Ovary (tissue), 9 donors: Measurements from ENCODE around the gene HOXB3. TPM values are rescaled to one million over a fixed set of nuclear protein-coding genes. Genes with fewer than 3 reads are reported as not detected.

Experiments
- DNase-seq, 5 donors: peaks; one replicate each; pipeline ENCODE4 v3.0.0-alpha.2; 2019 to 2020
- H3K27ac ChIP-seq, 2 donors: fragments of 200-600 bp; one replicate each; pipeline versions ENCODE4 v1.5.1 to v1.8.0; 2019 to 2022
- H3K27me3 ChIP-seq: fragments of 200-600 bp; one replicate; pipeline ENCODE4 v1.8.0; 2022
- H3K36me3 ChIP-seq: fragments of 200-600 bp; sonication (generic); one replicate; pipeline ENCODE4 v1.5.1; 2019
- H3K4me1 ChIP-seq: one replicate; pipeline ENCODE4 v1.8.1; 2013; ENCODE audit warnings: mild to moderate bottlenecking, moderate library complexity; ENCODE audit not compliant: insufficient read depth
- H3K4me3 ChIP-seq: fragments of 200-600 bp; sonication (generic); one replicate; pipeline ENCODE4 v1.5.1; 2017
- H3K9me3 ChIP-seq, 2 donors: fragments of 200-600 bp in 1 of 2; sonication (generic) in 1 of 2; one replicate each; pipeline versions ENCODE4 v1.5.1 to v1.8.1; 2013 to 2019; ENCODE audit warnings: mild to moderate bottlenecking in 1 of 2, moderate library complexity in 1 of 2
- EP300 ChIP-seq: sonication (generic); formaldehyde crosslinking; IDR thresholded peaks from one replicate; pipeline ENCODE4 v1.6.1; 2017; ENCODE audit warnings: antibody characterized with exemption
- POLR2A ChIP-seq: fragments of 450-650 bp; IDR thresholded peaks from one replicate; pipeline ENCODE4 v1.6.1; 2017; ENCODE audit warnings: antibody characterized with exemption, mild to moderate bottlenecking, moderate library complexity
- WGBS, 3 donors: extraction: QIAGEN DNeasy Blood & Tissue Kit in 1 of 3; methylation state at CpG; one replicate each; pipeline versions ENCODE4 v1.1.5 to v1.1.7; 2013 to 2017; 5-methylcytosine and 5-hydroxymethylcytosine counted together
- intact Hi-C, 4 donors: fragments of 100-400 bp; cut with DNase I; formaldehyde crosslinking; loops; one replicate each; pipeline versions ENCODE4 v1.11.0 to v1.15.1; 2022 to 2023
- polyA plus RNA-seq, 2 donors: library from polyadenylated mRNA; stranded (reverse); fragments of 200-250 nt in 1 of 2; fragments of 350-450 nt in 1 of 2; fragmentation: Illumina TruSeq in 1 of 2; extraction: RNeasy Lipid Tissue Mini Kit (QIAGEN cat#74804) in 1 of 2; gene quantifications; one replicate each; pipeline ENCODE4 v1.2.3, GENCODE V29; 2013 to 2014
- total RNA-seq, 7 donors: library from RNA; depleted of rRNA in 2 of 7; stranded (reverse); fragments of >200 nt in 2 of 7; fragmentation: NEBNext Ultra II Directional in 3 of 7; extraction: Animal tissue kit (Norgen Biotek cat#: 25700) in 3 of 7; gene quantifications; one replicate each; pipeline versions ENCODE4 v1.1.0 to v1.2.4, GENCODE V29; 2016 to 2023
- TF ChIP-seq, protein P1 (sequence below), 3 donors: fragments of 450-650 bp in 2 of 3; fragments of 200-600 bp in 1 of 3; IDR thresholded peaks; one replicate each; pipeline versions ENCODE4 v1.5.1 to v1.8.0; 2016 to 2022; ENCODE audit warnings: antibody characterized with exemption in 3 of 3, mild to moderate bottlenecking in 1 of 3
- donor health status: DM: no; HTN: no; CAD: no; lungs with moderate emphysema.
- donor health status: DM: no; HTN: no; CAD: no.
- donor health status: Bipolar disorder and iron deficiency.
- donor health status: DM: yes; HTN: yes; CAD: no.
- donor health status: DM: no; HTN: no; CAD: no.
- donor health status: DM: yes; HTN: yes; CAD: no.

HOXB3 gene
- total and polyA plus RNA-seq, 9 donors, result 0.43 to 10.7 (median 2.7) TPM

DNA sequence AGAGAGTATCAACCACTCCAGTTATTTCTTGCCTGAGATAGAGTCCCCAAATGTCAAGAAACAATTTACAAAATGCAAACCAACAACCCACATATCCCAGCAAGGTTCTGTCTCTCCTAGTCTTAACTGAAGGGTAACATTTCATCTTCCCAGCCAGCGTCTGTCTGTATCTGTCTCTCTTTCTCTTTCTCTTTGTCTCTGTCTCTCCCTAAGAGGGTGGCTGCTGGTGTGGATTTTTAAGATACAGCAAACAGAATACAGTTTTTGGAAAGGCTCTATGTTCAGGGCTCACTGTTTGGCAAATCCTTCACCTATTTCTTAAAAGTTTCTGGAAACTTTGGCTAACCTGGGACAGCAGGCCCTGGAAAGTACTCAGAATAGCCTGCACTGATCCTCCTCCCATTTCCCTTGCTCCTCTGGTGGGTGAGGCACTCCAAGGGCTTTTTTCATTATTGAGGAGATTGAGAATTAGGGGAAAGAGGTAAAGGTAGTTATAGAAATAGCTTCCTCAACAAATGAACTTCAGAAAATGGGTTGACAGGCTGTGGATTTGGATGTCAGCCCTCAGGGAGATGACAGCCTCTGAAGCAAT is 18.1 kb downstream of the HOXB3 start:
- H3K9me3 ChIP-seq, result no peaks in the 10 kb centered on the region
- DNase-seq, result no peak
- 64 to 94% (median 84%) methylated on average over 1 of the region's 1 CpG for WGBS, 3 donors
- no peaks in the 10 kb centered on the region for H3K4me1 ChIP-seq
- no peak overlapping the region for H3K27ac ChIP-seq
- H3K27me3 ChIP-seq, result no peaks in the 10 kb centered on the region
- TF ChIP-seq EP300 (no peak), POLR2A (no peak)
- TF ChIP-seq, protein P1, sequence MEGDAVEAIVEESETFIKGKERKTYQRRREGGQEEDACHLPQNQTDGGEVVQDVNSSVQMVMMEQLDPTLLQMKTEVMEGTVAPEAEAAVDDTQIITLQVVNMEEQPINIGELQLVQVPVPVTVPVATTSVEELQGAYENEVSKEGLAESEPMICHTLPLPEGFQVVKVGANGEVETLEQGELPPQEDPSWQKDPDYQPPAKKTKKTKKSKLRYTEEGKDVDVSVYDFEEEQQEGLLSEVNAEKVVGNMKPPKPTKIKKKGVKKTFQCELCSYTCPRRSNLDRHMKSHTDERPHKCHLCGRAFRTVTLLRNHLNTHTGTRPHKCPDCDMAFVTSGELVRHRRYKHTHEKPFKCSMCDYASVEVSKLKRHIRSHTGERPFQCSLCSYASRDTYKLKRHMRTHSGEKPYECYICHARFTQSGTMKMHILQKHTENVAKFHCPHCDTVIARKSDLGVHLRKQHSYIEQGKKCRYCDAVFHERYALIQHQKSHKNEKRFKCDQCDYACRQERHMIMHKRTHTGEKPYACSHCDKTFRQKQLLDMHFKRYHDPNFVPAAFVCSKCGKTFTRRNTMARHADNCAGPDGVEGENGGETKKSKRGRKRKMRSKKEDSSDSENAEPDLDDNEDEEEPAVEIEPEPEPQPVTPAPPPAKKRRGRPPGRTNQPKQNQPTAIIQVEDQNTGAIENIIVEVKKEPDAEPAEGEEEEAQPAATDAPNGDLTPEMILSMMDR (IDR thresholded peaks at IDR 0.05), result no peak
- intact Hi-C loops, result no loop called here
- no peak overlapping the region for H3K4me3 ChIP-seq
- no peaks in the 10 kb centered on the region for H3K36me3 ChIP-seq

GRCh38 chr17:48571024-48571818 is 18.8 kb downstream of the HOXB3 start:
- no peak for DNase-seq
- no peaks in the 10 kb centered on the region for H3K36me3 ChIP-seq
- no peak overlapping the region for H3K4me3 ChIP-seq
- no peak overlapping the region for H3K27ac ChIP-seq
- H3K9me3 ChIP-seq, result no peaks in the 10 kb centered on the region
- TF ChIP-seq EP300 (no peak), POLR2A (no peak)
- TF ChIP-seq, protein P1 (IDR thresholded peaks at IDR 0.05), result no peak
- intact Hi-C loops, result no loop called here
- H3K4me1 ChIP-seq, result no peaks in the 10 kb centered on the region
- 19 to 35% (median 20%) methylated on average over 26 of the region's 26 CpGs for WGBS, 3 donors
- H3K27me3 ChIP-seq, result no peaks in the 10 kb centered on the region

- Histone ChIP-seq H3K27ac (no peak overlapping the region), H3K4me1 (no peaks in the 10 kb centered on the region), H3K36me3 (no peaks in the 10 kb centered on the region), H3K9me3 (no peaks in the 10 kb centered on the region), H3K27me3 (no peaks in the 10 kb centered on the region), H3K4me3 (no peak overlapping the region)
- WGBS, 3 donors, result 9 to 26% (median 11%) methylated on average over 19 of the region's 19 CpGs
- DNase-seq, result no peak
- intact Hi-C loops, result no loop called here
- TF ChIP-seq, protein P1 (IDR thresholded peaks at IDR 0.05), result no peak
Observed at GRCh38 chr17:48570325-48571023, 19.6 kb downstream of the HOXB3 start.

- Histone ChIP-seq H3K9me3 (no peaks in the 10 kb centered on the region), H3K36me3 (no peaks in the 10 kb centered on the region), H3K4me3 (no peak overlapping the region), H3K27ac (no peak overlapping the region), H3K27me3 (no peaks in the 10 kb centered on the region), H3K4me1 (no peaks in the 10 kb centered on the region)
- no peak for DNase-seq
- TF ChIP-seq, protein P1 (IDR thresholded peaks at IDR 0.05), result no peak
- TF ChIP-seq POLR2A (no peak), EP300 (no peak)
- WGBS, 3 donors, result 46 to 61% (median 46%) methylated on average over 6 of the region's 6 CpGs
- intact Hi-C loops, result no loop called here
Observed at GRCh38 chr17:48569674-48570324, 20.2 kb downstream of the HOXB3 start.
